MCF 10A (cell line): ENCODE data around the gene MEIKIN. TPM values are rescaled to one million over a fixed set of nuclear protein-coding genes. Genes with fewer than 3 reads are reported as not detected.

Source experiments
- BruUV-seq: library from RNA; stranded (reverse); fragments of 400-500 nt; replicated peaks from 2 replicates; lab custom pipeline; 2021; lab: Mats Ljungman, UMichigan
- CTCF ChIA-PET: fragments of 300-600 bp; sonication (Branson Sonifier 250); formaldehyde crosslinking; extraction: SDS; loops from one replicate; lab custom pipeline; 2021; ENCODE audit warnings: antibody characterized with exemption, inconsistent platforms; lab: Yijun Ruan, JAX
- POLR2A ChIA-PET: fragments of 300-600, 350-650 bp; sonication (Branson Sonifier 250); formaldehyde crosslinking; extraction: SDS; loops from one replicate; lab custom pipeline; 2020; ENCODE audit warnings: antibody characterized with exemption, inconsistent platforms; lab: Yijun Ruan, JAX
- DNase-seq: peaks from one replicate; pipeline ENCODE4 v3.0.0-alpha.2; 2018; ENCODE audit not compliant: unreplicated experiment
- H3K27ac Mint-ChIP-seq: one replicate; pipeline ENCODE4 v1.8.0; 2022; ENCODE audit warnings: mild to moderate bottlenecking, low read depth, mixed read lengths; ENCODE audit not compliant: unreplicated experiment
- H3K27me3 Mint-ChIP-seq: one replicate; pipeline ENCODE4 v1.8.0; 2022; ENCODE audit warnings: mixed read lengths; ENCODE audit not compliant: insufficient read depth, unreplicated experiment
- H3K36me3 Mint-ChIP-seq: one replicate; pipeline ENCODE4 v1.8.0; 2022; ENCODE audit warnings: mild to moderate bottlenecking, moderate library complexity, mixed read lengths; ENCODE audit not compliant: insufficient read depth, unreplicated experiment
- H3K4me1 Mint-ChIP-seq: one replicate; pipeline ENCODE4 v1.8.0; 2022; ENCODE audit warnings: mixed read lengths; ENCODE audit not compliant: insufficient read depth, unreplicated experiment
- H3K4me3 Mint-ChIP-seq: one replicate; pipeline ENCODE4 v1.8.0; 2022; ENCODE audit warnings: mild to moderate bottlenecking, moderate library complexity, mixed read lengths; ENCODE audit not compliant: unreplicated experiment
- H3K9me3 Mint-ChIP-seq: one replicate; pipeline ENCODE4 v1.8.0; 2022; ENCODE audit warnings: mixed read lengths; ENCODE audit not compliant: unreplicated experiment
- CTCF ChIP-seq: fragments of 200-600 bp; IDR thresholded peaks from one replicate; pipeline ENCODE4 v1.8.0; 2022; ENCODE audit warnings: antibody characterized with exemption, mild to moderate bottlenecking; ENCODE audit not compliant: unreplicated experiment
- intact Hi-C: fragments of 100-400 bp; cut with micrococcal nuclease; formaldehyde crosslinking; loops from 2 replicates; pipeline ENCODE4 v1.14.1; 2022
- total RNA-seq: library from RNA; stranded (reverse); gene quantifications from 2 replicates; pipeline ENCODE4 v1.2.3, GENCODE V29; 2022

The MEIKIN gene
- total RNA-seq, 1 experiment from 2014 or later = not detected

GRCh38 chr5:131992370-131992769, 46.9 kb upstream of the MEIKIN start:
- Mint-ChIP-seq H3K4me1 (no peaks in the 10 kb centered on the region), H3K27me3 (peaks cover 14% of the 10 kb centered on the region), H3K9me3 (no peaks in the 10 kb centered on the region), H3K36me3 (no peaks in the 10 kb centered on the region), H3K4me3 (no peak overlapping the region), H3K27ac (no peak overlapping the region)
- no peak for DNase-seq
- no peak for TF ChIP-seq CTCF
- ChIA-PET POLR2A (interaction anchor here (0.6 to 0.7 kb wide), 2 partner anchors 583 to 637 kb away, joined by 3 read pairs; no protein-coding TSS in a partner anchor), CTCF (interaction anchor here (0.6 to 2.4 kb wide), 6 partner anchors 9 to 1736 kb away, joined by 3 to 9 read pairs (median 3); no protein-coding TSS in a partner anchor)
- intact Hi-C loops = no loop called here
- BruUV-seq = no TSS peak

DNA sequence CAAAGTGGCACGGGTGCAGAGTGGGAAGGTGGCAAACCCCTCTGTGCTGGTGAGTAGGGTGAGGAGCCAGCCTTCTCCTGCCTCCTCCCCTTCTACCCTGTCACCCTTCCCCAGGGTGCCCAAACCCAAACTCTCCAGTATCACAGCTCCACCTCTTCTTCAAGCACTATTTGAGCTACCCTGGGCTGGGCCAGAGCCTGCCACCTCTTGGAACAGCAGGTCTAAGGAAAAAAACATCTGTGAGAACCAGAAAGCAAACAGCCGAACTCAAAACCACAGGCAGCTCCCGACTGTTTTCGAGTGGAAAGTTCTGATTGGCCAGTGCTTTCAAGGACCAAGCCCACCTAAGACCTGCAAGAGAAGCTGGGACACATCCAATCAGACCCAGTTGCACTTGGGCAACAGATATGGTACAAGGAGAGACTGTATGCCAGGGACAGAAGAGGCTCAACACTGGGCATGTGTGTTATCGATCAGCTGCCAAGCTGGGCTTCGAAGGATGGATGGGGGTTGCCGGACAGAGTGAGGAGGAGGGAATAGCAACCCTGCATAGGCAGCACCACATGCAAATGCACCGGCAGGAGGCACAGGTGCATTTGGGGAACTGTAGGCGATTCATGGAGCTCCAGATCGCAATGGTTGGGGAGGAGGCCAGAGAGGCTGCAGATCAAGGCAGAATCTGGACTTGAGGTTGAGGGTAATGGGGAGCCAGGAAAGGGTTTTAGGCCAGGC, 46.3 kb upstream of the MEIKIN start:
- no TSS peak for BruUV-seq
- POLR2A ChIA-PET = interaction anchor here (0.6 to 0.7 kb wide), 2 partner anchors 584 to 636 kb away, joined by 3 read pairs; no protein-coding TSS in a partner anchor

DNA sequence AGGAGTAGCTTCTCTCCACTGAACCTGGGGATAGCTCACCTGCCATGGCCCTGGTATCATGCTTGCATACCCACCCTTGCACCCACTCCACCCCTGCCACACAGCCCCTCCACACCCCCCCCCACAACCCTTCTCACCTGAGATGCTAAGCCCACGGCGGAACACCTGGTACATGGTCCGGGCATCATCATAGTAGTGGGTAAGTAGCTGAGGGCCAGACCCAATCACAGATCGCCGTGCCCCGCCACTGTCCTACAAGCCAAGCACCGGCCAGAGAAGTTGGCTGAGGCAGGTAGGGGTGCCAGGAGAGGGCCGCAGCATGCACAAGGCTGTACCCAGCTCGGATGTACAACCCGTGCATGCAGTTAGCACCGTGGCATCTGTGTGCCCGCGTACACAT, 45.3 kb upstream of the MEIKIN start:
- no peaks in the 10 kb centered on the region for H3K9me3 Mint-ChIP-seq
- CTCF ChIA-PET = interaction anchor here (0.9 to 1.0 kb wide), 2 partner anchors 16 to 401 kb away, joined by 3 read pairs; no protein-coding TSS in a partner anchor
- no TSS peak for BruUV-seq
- POLR2A ChIA-PET = no interaction called here
- TF ChIP-seq CTCF = no peak
- H3K4me3 Mint-ChIP-seq = no peak overlapping the region
- no peak for DNase-seq
- H3K27me3 Mint-ChIP-seq = peaks cover 14% of the 10 kb centered on the region
- H3K27ac Mint-ChIP-seq = no peak overlapping the region
- no peaks in the 10 kb centered on the region for H3K36me3 Mint-ChIP-seq
- no peaks in the 10 kb centered on the region for H3K4me1 Mint-ChIP-seq
- intact Hi-C loops = no loop called here

More for the DNA sequence above, 46.3 kb upstream of the MEIKIN start:
- CTCF ChIA-PET = interaction anchor here (0.6 to 1.0 kb wide), 3 partner anchors 9 to 1636 kb away, joined by 3 read pairs; no protein-coding TSS in a partner anchor
- Mint-ChIP-seq H3K27me3 (peaks cover 14% of the 10 kb centered on the region), H3K9me3 (no peaks in the 10 kb centered on the region), H3K27ac (no peak overlapping the region), H3K4me1 (no peaks in the 10 kb centered on the region), H3K36me3 (no peaks in the 10 kb centered on the region), H3K4me3 (no peak overlapping the region)
- intact Hi-C loops = no loop called here
- no peak for TF ChIP-seq CTCF
- DNase-seq = no peak

GRCh38 chr5:131988601-131989000, 43.1 kb upstream of the MEIKIN start:
- H3K4me1 Mint-ChIP-seq = no peaks in the 10 kb centered on the region

More at GRCh38 chr5:131988601-131989000, 43.1 kb upstream of the MEIKIN start:
- TF ChIP-seq CTCF = no peak
- no peaks in the 10 kb centered on the region for H3K9me3 Mint-ChIP-seq
- no peaks in the 10 kb centered on the region for H3K36me3 Mint-ChIP-seq
- POLR2A ChIA-PET = no interaction called here
- CTCF ChIA-PET = interaction anchor here (2.2 kb wide), 1 partner anchor 19 kb away, joined by 13 read pairs; no protein-coding TSS in a partner anchor
- H3K27me3 Mint-ChIP-seq = peaks cover 14% of the 10 kb centered on the region
- no peak overlapping the region for H3K4me3 Mint-ChIP-seq
- BruUV-seq = no TSS peak
- intact Hi-C loops = no loop called here
- H3K27ac Mint-ChIP-seq = no peak overlapping the region
- no peak for DNase-seq
